GM06990 (cell line): ENCODE data around the gene FAM110A.

ENCODE experiments used
- DNase-seq: peaks from one replicate; pipeline ENCODE4 v3.0.0-alpha.2; 2011; ENCODE audit not compliant: insufficient read length; ENCODE audit errors: extremely low read depth
- H3K27me3 ChIP-seq: replicated peaks from 2 replicates; pipeline ENCODE4 v1.6.0; 2011; ENCODE audit warnings: low read length; ENCODE audit not compliant: control insufficient read depth, insufficient read depth
- H3K36me3 ChIP-seq: 2 replicates; pipeline ENCODE4 v1.5.1; 2011; ENCODE audit warnings: low read length; ENCODE audit not compliant: control insufficient read depth, insufficient read depth
- H3K4me3 ChIP-seq: replicated peaks from 2 replicates; pipeline ENCODE4 v1.5.1; 2011; ENCODE audit warnings: low read depth, mild to moderate bottlenecking, control low read depth, low read length
- TF ChIP-seq, protein P1 (sequence below): IDR thresholded peaks from 2 replicates; pipeline ENCODE4 v1.5.1; 2011; ENCODE audit warnings: low read length, control low read depth, mild to moderate bottlenecking, inconsistent platforms; ENCODE audit not compliant: insufficient read depth, poor library complexity, severe bottlenecking

The FAM110A gene

DNA sequence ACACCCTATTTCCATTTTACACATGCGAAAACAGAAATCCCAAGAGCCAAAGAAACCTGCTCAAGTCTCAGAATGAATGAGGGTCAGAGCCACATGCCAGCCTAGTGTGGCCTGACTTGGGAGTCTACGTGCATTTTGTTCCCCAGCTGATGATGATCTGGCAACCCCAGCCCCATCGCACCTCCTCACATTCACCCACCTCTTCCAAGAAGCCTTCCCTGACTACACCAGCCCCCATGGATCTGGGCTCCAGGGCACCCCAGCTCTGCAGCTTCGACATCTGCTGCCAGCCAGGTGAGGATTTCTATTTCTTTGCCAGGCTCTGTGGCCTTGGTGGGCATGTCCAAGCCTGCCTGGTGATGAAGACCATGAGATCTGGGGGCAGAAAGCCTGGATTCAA lies 41.6 kb downstream of the FAM110A start:
- DNase-seq, result no peak
- no peak overlapping the region for H3K4me3 ChIP-seq
- H3K36me3 ChIP-seq, result no peaks in the 10 kb centered on the region
- TF ChIP-seq, protein P1, sequence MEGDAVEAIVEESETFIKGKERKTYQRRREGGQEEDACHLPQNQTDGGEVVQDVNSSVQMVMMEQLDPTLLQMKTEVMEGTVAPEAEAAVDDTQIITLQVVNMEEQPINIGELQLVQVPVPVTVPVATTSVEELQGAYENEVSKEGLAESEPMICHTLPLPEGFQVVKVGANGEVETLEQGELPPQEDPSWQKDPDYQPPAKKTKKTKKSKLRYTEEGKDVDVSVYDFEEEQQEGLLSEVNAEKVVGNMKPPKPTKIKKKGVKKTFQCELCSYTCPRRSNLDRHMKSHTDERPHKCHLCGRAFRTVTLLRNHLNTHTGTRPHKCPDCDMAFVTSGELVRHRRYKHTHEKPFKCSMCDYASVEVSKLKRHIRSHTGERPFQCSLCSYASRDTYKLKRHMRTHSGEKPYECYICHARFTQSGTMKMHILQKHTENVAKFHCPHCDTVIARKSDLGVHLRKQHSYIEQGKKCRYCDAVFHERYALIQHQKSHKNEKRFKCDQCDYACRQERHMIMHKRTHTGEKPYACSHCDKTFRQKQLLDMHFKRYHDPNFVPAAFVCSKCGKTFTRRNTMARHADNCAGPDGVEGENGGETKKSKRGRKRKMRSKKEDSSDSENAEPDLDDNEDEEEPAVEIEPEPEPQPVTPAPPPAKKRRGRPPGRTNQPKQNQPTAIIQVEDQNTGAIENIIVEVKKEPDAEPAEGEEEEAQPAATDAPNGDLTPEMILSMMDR, result no peak
- H3K27me3 ChIP-seq, result no peaks in the 10 kb centered on the region; the same call in 1 of the 2 replicates

DNA sequence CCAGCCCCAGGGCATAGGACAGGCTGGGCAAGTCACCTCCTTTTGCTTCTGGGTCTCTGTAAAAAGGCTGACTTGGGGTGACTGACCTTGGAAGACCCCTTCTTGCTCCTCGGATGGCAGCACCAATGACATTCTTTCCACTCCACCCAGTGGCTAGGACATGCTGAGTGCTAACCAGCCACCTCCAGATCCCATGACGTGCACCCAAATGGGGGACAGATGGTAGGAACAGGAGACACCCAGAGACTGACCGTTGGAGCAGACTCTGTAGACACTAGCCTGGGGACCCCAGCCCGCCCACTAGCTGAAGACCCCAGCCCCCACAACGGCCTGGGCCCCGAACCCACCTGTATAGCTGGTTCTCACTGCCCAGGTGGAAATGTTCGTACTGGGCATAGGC lies 44.3 kb downstream of the FAM110A start:
- Histone ChIP-seq H3K36me3 (no peaks in the 10 kb centered on the region), H3K4me3 (no peak overlapping the region), H3K27me3 (no peaks in the 10 kb centered on the region; the same call in 1 of the 2 replicates)
- no peak for DNase-seq
- TF ChIP-seq, protein P1, result no peak

DNA sequence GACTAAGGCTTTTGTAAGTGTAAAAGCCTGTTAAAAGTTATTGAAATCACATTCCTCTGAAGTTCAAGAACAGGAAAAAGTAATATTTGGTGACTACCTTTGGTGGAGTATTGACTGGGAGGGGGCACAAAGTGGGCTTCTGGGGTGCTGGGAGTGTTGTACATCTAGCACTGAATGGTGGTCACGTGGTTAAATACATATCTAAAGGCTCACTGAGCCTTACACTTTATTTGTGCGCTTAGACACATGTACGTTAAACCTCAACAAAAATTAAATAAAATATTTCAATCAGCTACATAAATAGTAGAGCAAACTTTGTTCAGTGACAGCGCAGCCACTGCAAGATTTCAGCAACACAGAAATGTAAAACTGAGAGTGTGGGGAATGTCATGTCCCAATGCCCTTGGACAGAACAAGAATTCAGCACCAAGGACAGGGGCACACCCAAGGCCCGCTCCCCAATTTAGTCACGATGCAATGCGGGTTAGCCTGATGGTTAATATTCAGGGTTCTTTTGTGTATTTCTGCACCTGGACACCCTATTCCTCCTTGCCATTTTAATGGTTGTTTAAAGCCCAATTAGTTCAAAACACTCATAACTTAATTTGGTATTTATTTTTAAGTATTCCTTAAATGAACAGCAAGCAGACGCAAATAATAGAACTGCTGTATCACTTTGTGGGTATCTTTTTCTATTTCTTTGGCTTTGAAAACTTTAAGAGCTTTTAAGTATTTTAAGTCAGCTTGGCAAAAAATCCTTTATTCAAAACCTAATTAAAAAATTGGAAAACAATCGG lies 45.2 kb downstream of the FAM110A start:
- TF ChIP-seq, protein P1, result no peak
- no peaks in the 10 kb centered on the region; the same call in 1 of the 2 replicates for H3K27me3 ChIP-seq
- no peak overlapping the region for H3K4me3 ChIP-seq
- H3K36me3 ChIP-seq, result no peaks in the 10 kb centered on the region
- no peak for DNase-seq

DNA sequence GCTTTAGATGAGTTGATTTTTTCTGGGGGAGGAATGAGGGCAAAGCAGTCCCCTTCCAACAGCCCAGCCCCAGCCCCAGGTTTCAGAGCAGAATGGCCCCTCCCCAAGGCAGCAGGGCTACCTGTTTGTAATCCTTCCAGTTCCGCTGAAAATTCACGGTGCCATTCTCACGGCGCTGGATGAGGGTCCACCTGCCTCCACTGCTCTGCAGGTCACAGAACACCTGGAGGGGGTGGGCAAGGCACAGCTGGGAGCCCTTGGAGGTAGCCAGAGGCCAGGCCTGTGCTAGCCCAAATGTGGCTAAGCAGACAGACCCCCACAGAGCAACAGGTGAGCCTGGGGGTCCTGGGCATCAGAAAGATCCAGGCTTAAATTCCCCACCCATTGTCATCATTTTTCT lies 46.1 kb downstream of the FAM110A start:
- H3K4me3 ChIP-seq, result no peak overlapping the region
- H3K36me3 ChIP-seq, result no peaks in the 10 kb centered on the region
- DNase-seq, result no peak
- TF ChIP-seq, protein P1, result no peak
- H3K27me3 ChIP-seq, result no peaks in the 10 kb centered on the region; the same call in 1 of the 2 replicates

DNA sequence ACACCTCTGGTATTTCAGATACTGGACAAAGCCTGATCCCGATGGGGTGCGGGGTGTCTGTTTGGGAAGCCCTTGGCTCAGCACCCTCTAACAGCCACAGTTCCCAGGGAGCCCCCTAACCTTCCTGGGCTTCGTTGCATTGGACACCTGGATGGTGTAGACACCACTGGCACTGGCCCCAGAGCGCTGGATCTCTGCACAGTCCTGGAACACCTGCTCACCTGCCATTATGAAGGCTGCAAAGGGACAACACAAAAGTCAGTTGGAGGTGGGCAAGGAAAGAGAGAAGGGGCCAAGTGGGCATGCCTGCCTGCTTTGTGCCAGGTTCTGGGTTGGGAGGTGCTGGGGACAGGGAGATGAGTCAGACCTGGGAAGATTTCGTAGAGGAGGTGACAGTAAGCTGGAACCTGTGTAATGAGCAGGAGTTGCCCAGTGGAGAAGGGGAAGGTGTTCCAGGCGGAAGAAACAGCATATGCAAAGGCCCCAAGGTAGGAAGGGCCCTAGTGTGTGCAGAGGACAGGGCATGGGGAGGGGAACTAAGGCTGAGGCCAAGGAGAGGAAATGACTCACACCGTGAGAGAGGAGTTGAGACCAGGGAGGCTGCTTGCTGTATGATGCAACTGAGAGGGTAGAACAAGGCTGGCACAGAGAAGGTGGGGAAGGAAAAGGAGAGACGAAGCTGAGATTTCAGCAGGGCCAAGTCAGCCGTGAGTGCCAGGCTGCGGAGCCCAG lies 47.7 kb downstream of the FAM110A start:
- TF ChIP-seq, protein P1, result no peak
- Histone ChIP-seq H3K27me3 (no peaks in the 10 kb centered on the region; the same call in 1 of the 2 replicates), H3K4me3 (no peak overlapping the region), H3K36me3 (no peaks in the 10 kb centered on the region)
- no peak for DNase-seq
